ENCODE results near the gene TRAPPC2. TPM values are rescaled to one million over a fixed set of nuclear protein-coding genes. Genes with fewer than 3 reads are reported as not detected.

Gene TRAPPC2
- total and polyA plus RNA-seq, 2 of the 13 experiments (the other 11 are each of a cell fraction or from before 2014, with no cell fraction given) = 4.4 to 8.1 TPM

DNA sequence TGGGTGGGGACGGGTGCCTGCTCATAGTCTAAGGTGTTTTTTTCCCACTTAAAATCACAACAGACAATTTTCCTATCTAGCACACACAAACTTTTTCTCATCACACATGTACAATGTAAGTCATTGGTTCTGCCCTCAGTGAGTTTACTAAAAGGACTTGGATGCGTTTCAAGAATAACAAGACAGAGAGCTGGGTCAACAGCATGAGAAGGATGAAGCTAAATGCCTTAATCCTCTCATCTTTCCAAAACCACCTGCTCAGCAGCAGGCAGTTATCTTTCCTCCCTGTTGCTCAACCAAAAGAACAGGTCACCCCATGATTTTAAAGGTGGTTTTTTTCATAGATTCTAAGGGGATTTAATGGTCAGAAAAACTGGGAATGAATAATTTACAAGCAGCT is 40.3 kb upstream of the TRAPPC2 start (continued):
- TF ChIP-seq ZNF280D (CRISPR knock-in tag; IDR thresholded peaks at IDR 0.05) (no peak), ZNF784 (CRISPR knock-in tag; IDR thresholded peaks at IDR 0.05; ENCODE audit: borderline replicate concordance) (no peak), BCL6 (CRISPR knock-in tag; IDR thresholded peaks at IDR 0.05) (no peak), ZNF556 (CRISPR knock-in tag; IDR thresholded peaks at IDR 0.05; ENCODE audit: borderline replicate concordance) (no peak)
- TF ChIP-seq, protein P1, sequence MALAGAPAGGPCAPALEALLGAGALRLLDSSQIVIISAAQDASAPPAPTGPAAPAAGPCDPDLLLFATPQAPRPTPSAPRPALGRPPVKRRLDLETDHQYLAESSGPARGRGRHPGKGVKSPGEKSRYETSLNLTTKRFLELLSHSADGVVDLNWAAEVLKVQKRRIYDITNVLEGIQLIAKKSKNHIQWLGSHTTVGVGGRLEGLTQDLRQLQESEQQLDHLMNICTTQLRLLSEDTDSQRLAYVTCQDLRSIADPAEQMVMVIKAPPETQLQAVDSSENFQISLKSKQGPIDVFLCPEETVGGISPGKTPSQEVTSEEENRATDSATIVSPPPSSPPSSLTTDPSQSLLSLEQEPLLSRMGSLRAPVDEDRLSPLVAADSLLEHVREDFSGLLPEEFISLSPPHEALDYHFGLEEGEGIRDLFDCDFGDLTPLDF (CRISPR knock-in tag; IDR thresholded peaks at IDR 0.05) = no peak

DNA sequence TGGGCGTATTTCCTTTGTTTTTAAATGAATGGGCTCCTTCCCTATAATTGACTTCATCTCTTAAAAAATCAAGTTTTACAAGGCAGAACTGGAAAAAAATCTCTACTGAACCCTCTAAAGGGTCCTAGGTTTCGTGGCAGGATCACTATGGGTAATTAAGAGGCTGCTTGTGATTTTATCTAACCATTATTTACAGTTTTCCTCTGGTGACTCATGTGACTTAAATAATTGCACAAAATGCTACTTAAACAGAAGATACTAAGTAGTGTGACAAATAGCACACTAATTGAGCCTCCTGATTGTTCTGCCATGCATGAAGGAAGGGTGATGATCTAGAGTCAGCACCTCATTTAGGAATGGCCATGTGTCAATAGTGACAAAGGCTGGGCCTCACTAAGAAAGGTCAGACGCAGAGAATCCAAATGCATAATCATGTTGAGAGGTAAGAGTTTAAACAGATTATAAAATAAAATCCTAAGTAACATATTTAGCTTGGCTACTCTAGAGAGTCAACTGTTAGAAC is 35.7 kb upstream of the TRAPPC2 start:
- H3K27me3 ChIP-seq (ENCODE audit: control insufficient read depth in 1 of 2, insufficient read depth in 2 of 2, low read length in 2 of 2) = no peaks in the 10 kb centered on the region
- CTCF ChIA-PET (ENCODE audit: low intra/inter-chr PET ratio, low total read pairs) = no interaction called here
- H4K20me1 ChIP-seq (ENCODE audit: insufficient read depth, low read length) = no peaks in the 10 kb centered on the region
- no peak overlapping the region for H3K4me3 ChIP-seq (replicated peaks in 1 of 3; ENCODE audit: insufficient read depth in 1 of 3, low read depth in 2 of 3, low read length in 3 of 3)
- no peaks in the 10 kb centered on the region; the same call in 1 of the 2 replicates for H3K4me1 ChIP-seq (ENCODE audit: insufficient read depth, low read length)
- H3K36me3 ChIP-seq (replicated peaks in 1 of 2; ENCODE audit: control insufficient read depth in 1 of 2, insufficient read depth in 2 of 2, low read length in 2 of 2) = peaks cover 0 to 32% of the 10 kb centered on the region in 2 experiments; a peak in 2 of 5 replicates
- H3K4me2 ChIP-seq (ENCODE audit: low read depth, low read length) = no peak overlapping the region
- H3K27ac ChIP-seq (ENCODE audit: extremely low read length, insufficient read depth, low read length) = no peak overlapping the region
- WGBS (ENCODE audit: low lambda C conversion rate) = 100% methylated on average over 3 of the region's 3 CpGs
- POLR2A ChIA-PET = no interaction called here
- no peak for FAIRE-seq
- H3K9ac ChIP-seq (ENCODE audit: insufficient read depth, low read depth, low read length) = no peak overlapping the region
- ATAC-seq = no peak
- H3K9me3 ChIP-seq (ENCODE audit: low read length) = no peaks in the 10 kb centered on the region
- DNase-seq (ENCODE audit: low spot score) = no peak
- no TSS peak for BruUV-seq (replicated peaks)
- H3K79me2 ChIP-seq (ENCODE audit: insufficient read depth, low read length) = no peaks in the 10 kb centered on the region
- intact Hi-C loops (cut with micrococcal nuclease; ENCODE audit: unreplicated experiment) (no loop called here), in situ Hi-C loops (cut with HindIII; ENCODE audit: extremely low pct_ligation_motif_present, low pct_unique_long_range_greater_than_20kb) (loop anchor here (25.0 kb wide), 1 partner anchor 258 kb away; no protein-coding TSS in a partner anchor)
- no peak overlapping the region for H2AFZ ChIP-seq (ENCODE audit: low read length)
- no peak for TF ChIP-seq SP140L (CRISPR knock-in tag; IDR thresholded peaks at IDR 0.05; ENCODE audit: borderline replicate concordance)
- no peak for TF ChIP-seq ZNF644 (CRISPR knock-in tag; IDR thresholded peaks at IDR 0.05; ENCODE audit: low read depth)
- TF ChIP-seq IRX3 (CRISPR knock-in tag; IDR thresholded peaks at IDR 0.05; ENCODE audit: borderline replicate concordance, low read depth) = no peak
- no peak for TF ChIP-seq ARHGAP35 (CRISPR knock-in tag; IDR thresholded peaks at IDR 0.05; ENCODE audit: borderline replicate concordance)
- TF ChIP-seq ARNT2 (CRISPR knock-in tag; IDR thresholded peaks at IDR 0.05; ENCODE audit: low read depth) = no peak
- TF ChIP-seq, protein P2, sequence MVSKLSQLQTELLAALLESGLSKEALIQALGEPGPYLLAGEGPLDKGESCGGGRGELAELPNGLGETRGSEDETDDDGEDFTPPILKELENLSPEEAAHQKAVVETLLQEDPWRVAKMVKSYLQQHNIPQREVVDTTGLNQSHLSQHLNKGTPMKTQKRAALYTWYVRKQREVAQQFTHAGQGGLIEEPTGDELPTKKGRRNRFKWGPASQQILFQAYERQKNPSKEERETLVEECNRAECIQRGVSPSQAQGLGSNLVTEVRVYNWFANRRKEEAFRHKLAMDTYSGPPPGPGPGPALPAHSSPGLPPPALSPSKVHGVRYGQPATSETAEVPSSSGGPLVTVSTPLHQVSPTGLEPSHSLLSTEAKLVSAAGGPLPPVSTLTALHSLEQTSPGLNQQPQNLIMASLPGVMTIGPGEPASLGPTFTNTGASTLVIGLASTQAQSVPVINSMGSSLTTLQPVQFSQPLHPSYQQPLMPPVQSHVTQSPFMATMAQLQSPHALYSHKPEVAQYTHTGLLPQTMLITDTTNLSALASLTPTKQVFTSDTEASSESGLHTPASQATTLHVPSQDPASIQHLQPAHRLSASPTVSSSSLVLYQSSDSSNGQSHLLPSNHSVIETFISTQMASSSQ (IDR thresholded peaks at IDR 0.05; ENCODE audit: low read depth) = no peak
- TF ChIP-seq, protein P2 (CRISPR knock-in tag; IDR thresholded peaks at IDR 0.05; ENCODE audit: borderline replicate concordance) = no peak
- TF ChIP-seq ZMYM3 (CRISPR knock-in tag; IDR thresholded peaks at IDR 0.05) = no peak
- TF ChIP-seq TAF1 (CRISPR knock-in tag; IDR thresholded peaks at IDR 0.05) = no peak
